Thyroid gland (tissue), 4 donors: ENCODE data around the gene FAM124B.

Experiments used
- POLR2A ChIP-seq, 2 donors: fragments of 450-650 bp; IDR thresholded peaks; one replicate each; pipeline ENCODE4 v1.6.1; 2017; ENCODE audit warnings: antibody characterized with exemption in 2 of 2, mild to moderate bottlenecking in 2 of 2, moderate library complexity in 1 of 2
- TF ChIP-seq, protein P1 (sequence below), 6 experiments: fragments of 200-600 bp in 3 of 6; fragments of 450-650 bp in 3 of 6; sonication (generic) in 3 of 6; IDR thresholded peaks; one replicate each; pipeline ENCODE4 v1.5.1; 2016 to 2019; ENCODE audit warnings: antibody characterized with exemption in 6 of 6, mild to moderate bottlenecking in 2 of 6, inconsistent platforms in 1 of 6, moderate library complexity in 1 of 6

GRCh38 chr2:224444783-224445182 is 42.9 kb upstream of the FAM124B start:
- TF ChIP-seq, protein P1, sequence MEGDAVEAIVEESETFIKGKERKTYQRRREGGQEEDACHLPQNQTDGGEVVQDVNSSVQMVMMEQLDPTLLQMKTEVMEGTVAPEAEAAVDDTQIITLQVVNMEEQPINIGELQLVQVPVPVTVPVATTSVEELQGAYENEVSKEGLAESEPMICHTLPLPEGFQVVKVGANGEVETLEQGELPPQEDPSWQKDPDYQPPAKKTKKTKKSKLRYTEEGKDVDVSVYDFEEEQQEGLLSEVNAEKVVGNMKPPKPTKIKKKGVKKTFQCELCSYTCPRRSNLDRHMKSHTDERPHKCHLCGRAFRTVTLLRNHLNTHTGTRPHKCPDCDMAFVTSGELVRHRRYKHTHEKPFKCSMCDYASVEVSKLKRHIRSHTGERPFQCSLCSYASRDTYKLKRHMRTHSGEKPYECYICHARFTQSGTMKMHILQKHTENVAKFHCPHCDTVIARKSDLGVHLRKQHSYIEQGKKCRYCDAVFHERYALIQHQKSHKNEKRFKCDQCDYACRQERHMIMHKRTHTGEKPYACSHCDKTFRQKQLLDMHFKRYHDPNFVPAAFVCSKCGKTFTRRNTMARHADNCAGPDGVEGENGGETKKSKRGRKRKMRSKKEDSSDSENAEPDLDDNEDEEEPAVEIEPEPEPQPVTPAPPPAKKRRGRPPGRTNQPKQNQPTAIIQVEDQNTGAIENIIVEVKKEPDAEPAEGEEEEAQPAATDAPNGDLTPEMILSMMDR (IDR thresholded peaks at IDR 0.05), result no peak
- no peak for TF ChIP-seq POLR2A (IDR thresholded peaks at IDR 0.05)
